Body of pancreas (tissue), 4 donors: Measurements from ENCODE around the gene SLC7A8.

ENCODE experiments used
- POLR2A ChIP-seq, 3 donors: fragments of 450-650 bp; IDR thresholded peaks; one replicate each; pipeline ENCODE4 v1.6.1; 2016; ENCODE audit warnings: antibody characterized with exemption in 3 of 3, mild to moderate bottlenecking in 2 of 3
- TF ChIP-seq, protein P1 (sequence below), 7 experiments: fragments of 450-650 bp in 4 of 7; fragments of 200-600 bp in 3 of 7; sonication (generic) in 3 of 7; IDR thresholded peaks; one replicate each; pipeline ENCODE4 v1.5.1; 2016 to 2019; ENCODE audit warnings: antibody characterized with exemption in 7 of 7

- TF ChIP-seq, protein P1, sequence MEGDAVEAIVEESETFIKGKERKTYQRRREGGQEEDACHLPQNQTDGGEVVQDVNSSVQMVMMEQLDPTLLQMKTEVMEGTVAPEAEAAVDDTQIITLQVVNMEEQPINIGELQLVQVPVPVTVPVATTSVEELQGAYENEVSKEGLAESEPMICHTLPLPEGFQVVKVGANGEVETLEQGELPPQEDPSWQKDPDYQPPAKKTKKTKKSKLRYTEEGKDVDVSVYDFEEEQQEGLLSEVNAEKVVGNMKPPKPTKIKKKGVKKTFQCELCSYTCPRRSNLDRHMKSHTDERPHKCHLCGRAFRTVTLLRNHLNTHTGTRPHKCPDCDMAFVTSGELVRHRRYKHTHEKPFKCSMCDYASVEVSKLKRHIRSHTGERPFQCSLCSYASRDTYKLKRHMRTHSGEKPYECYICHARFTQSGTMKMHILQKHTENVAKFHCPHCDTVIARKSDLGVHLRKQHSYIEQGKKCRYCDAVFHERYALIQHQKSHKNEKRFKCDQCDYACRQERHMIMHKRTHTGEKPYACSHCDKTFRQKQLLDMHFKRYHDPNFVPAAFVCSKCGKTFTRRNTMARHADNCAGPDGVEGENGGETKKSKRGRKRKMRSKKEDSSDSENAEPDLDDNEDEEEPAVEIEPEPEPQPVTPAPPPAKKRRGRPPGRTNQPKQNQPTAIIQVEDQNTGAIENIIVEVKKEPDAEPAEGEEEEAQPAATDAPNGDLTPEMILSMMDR (IDR thresholded peaks at IDR 0.05) = no peak
- no peak for TF ChIP-seq POLR2A (IDR thresholded peaks at IDR 0.05)
These were observed 85.7 kb downstream of the SLC7A8 start for GRCh38 chr14:23097786-23098185.
